ENCODE measurements around the gene CADPS2.

DNA sequence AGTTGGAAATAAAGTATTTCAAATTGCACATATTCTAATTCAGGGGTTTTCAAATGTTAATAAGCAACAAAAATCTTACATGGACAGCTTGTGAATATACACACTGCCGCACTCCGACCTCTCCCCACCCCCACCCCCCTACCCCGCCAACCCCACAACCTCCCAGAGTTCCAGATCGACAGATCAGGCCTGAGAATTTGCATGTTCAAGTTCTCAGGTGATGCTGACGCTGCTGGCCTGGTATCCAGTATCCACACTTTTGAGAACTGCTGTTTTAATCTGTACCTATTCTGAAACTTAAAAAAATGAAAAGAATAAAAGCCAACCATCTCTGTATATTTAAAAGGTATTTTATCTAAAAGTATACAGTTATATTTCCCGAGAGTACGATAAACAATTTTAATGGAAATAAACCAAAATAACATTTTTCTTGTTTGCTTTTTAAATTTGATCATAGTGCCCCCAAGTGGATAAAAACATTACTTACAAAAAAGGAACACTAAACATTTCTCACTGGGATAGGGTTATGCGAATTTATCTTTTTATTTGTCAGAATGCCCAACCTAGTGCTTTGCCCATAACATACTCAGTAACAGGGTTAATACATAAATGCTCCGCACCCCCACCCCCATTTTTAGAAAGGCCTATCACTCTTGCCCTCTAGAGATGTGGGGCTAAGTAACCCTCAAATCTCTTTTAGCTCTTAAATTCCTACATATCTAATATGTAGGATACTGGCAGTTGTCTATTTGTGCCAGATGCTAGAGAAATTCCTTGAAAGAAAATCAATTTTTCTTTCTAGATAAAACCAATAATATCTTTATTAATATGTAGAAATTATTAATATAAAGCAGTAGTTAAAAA lies 353.6 kb downstream of the CADPS2 start:
- no peak for TF ChIP-seq POLR2A (IDR thresholded peaks at IDR 0.05)
- TF ChIP-seq, protein P1, sequence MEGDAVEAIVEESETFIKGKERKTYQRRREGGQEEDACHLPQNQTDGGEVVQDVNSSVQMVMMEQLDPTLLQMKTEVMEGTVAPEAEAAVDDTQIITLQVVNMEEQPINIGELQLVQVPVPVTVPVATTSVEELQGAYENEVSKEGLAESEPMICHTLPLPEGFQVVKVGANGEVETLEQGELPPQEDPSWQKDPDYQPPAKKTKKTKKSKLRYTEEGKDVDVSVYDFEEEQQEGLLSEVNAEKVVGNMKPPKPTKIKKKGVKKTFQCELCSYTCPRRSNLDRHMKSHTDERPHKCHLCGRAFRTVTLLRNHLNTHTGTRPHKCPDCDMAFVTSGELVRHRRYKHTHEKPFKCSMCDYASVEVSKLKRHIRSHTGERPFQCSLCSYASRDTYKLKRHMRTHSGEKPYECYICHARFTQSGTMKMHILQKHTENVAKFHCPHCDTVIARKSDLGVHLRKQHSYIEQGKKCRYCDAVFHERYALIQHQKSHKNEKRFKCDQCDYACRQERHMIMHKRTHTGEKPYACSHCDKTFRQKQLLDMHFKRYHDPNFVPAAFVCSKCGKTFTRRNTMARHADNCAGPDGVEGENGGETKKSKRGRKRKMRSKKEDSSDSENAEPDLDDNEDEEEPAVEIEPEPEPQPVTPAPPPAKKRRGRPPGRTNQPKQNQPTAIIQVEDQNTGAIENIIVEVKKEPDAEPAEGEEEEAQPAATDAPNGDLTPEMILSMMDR (IDR thresholded peaks at IDR 0.05): peak in 3 of 6 experiments; percentile 19 to 43 (median 24)
